ENCODE results near the gene ABCB10. TPM values are rescaled to one million over a fixed set of nuclear protein-coding genes. Genes with fewer than 3 reads are reported as not detected.
"Not testable (repeated sequence)": the region's sequence is repeated elsewhere in the genome, so short reads cannot be mapped to it uniquely, and the experiment has no call there.

The ABCB10 gene
- 14.9 and 18.3 TPM in 2 replicates for total RNA-seq (2014; rRNA removed; shearing (Covaris generic))

DNA sequence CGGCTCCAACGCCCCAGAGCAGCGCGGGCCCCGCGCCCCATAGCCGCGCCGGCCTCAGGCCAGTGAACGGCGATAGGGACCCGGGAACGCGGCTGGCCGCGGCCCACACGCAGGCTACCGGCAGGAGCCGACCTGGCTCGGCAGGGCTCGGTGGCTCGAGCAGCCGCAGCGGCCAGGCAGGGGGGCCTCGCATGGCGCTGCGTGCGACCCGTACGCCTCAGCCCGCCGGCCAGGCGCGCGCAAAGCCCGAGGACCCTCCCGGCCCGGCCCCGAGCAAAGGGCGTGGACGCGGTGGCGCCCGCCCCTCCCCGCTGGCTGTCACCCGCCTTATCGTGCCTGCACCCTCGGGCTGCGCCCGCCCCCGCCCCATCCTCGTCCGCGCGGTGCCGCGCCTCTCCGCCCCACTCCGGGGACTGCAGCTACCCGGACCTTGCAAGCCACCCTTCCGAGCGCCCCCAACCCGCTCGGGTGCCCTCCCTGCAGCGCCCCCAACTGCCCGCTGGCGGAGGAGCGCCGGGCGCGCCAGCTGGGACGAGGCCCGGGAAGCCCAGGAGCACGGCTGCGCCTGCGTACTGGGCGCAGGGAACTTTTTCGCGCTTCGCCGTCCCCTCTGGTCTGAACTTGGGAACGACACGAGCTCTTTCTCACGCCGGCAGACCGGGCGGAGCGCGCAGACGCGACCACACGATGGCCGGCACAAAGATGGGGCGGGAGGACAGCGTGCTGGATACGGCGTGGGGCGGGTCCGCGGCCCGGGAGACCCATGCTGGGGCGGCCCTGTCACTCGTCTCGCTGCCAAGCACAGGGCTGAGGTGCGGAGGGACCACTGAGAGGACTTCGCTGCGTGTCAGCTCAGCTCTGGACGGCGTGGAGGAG, at the start of gene ABCB10:
Gene ABCB10 (minus strand): TSS at position 248 of the 876 bp plus-strand sequence. CDS start 55 bp downstream, at position 193.
- Histone ChIP-seq H3K36me3 (no peaks in the 10 kb centered on the region), H3K27ac (no peak within 1 kb of the TSS), H3K9me3 (replicated peaks) (no peaks in the 10 kb centered on the region), H3K27me3 (no peaks in the 10 kb centered on the region), H3K4me3 (peak within 1 kb of the TSS; percentile 78), H3K4me1 (peaks cover 7% of the 10 kb centered on the region; the same call in 1 of the 2 replicates)
- DNase-seq = peak; percentile 97 to 98

DNA sequence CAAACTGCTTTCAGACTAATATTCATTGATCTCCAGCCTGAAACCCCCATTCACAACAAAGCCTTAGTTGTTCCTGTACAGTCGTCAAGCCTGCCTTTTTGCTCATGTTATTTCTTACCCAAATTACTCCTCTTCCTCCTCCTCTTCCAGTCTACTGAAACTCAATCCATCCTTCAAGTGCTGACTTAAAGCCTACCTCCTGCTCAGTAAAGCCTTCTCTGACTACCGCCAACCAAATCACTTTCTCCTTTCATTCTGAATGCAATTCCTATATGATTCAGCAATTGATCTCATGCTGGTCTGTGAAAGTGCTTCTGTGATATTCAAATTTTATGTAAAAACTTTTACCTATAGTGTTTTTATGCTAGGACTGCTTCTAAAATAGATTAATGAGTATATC, 48.9 kb upstream of the ABCB10 start:
- no peak overlapping the region for H3K27ac ChIP-seq
- no peak overlapping the region for H3K4me3 ChIP-seq
- no peak for DNase-seq
- no peaks in the 10 kb centered on the region for H3K4me1 ChIP-seq
- H3K9me3 ChIP-seq (replicated peaks) = no peaks in the 10 kb centered on the region
- no peaks in the 10 kb centered on the region for H3K27me3 ChIP-seq
- peaks cover 36% of the 10 kb centered on the region for H3K36me3 ChIP-seq

DNA sequence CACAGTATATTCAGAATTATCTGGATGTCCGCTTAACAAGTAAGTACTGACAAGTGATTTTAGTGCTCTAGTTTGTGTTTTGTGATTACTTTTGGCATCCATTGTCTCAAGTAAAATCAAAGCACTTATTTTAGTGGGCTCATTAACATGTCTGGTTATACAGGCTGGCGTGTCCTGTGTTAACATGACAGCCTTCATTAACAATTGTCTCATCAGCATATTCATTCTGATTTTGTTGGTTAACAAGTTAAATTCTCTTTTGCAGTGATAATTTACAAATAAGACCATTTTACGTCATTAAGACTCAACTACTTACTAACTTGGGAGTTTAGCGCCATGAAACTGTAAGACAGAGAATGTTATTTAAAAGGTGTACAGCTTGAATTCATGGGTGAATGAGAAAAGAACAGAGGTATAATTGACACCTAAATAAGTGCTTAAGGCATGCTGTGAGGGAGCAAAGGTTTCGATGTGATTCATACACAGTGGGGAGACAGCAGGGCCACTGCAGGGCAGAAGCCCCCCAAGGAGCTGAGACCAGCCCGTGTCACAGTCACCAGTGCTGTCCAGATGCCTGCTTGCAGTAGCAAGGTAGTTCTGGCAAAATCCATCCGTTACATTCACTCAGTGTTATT, 45.0 kb upstream of the ABCB10 start:
- Histone ChIP-seq H3K36me3 (peaks cover 51% of the 10 kb centered on the region), H3K27ac (no peak overlapping the region), H3K4me3 (no peak overlapping the region), H3K4me1 (no peaks in the 10 kb centered on the region), H3K27me3 (no peaks in the 10 kb centered on the region), H3K9me3 (replicated peaks) (no peaks in the 10 kb centered on the region)
- no peak for DNase-seq

DNA sequence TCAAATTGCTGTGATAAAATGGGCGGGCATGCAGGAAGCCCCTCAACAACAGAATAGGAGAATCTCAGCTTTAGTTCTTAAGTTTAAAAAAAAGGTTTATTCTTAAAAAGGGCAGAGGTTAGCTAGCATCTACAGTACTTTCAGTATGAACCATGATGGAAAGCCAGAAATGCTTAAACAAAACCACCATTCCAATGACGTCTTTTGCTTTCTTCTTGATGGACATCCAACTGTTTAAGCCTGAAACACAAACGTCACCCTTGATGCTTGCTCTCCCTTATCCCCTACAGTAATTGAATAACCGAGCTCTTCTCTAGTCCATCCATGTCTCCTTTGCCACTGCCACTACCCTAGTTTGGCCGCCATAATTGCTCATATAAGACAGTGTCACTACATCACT, 41.7 kb upstream of the ABCB10 start:
- peaks cover 49% of the 10 kb centered on the region for H3K36me3 ChIP-seq
- no peak overlapping the region for H3K4me3 ChIP-seq
- H3K9me3 ChIP-seq (replicated peaks) = no peaks in the 10 kb centered on the region
- no peaks in the 10 kb centered on the region for H3K4me1 ChIP-seq
- no peak for DNase-seq
- no peak overlapping the region for H3K27ac ChIP-seq
- no peaks in the 10 kb centered on the region for H3K27me3 ChIP-seq

DNA sequence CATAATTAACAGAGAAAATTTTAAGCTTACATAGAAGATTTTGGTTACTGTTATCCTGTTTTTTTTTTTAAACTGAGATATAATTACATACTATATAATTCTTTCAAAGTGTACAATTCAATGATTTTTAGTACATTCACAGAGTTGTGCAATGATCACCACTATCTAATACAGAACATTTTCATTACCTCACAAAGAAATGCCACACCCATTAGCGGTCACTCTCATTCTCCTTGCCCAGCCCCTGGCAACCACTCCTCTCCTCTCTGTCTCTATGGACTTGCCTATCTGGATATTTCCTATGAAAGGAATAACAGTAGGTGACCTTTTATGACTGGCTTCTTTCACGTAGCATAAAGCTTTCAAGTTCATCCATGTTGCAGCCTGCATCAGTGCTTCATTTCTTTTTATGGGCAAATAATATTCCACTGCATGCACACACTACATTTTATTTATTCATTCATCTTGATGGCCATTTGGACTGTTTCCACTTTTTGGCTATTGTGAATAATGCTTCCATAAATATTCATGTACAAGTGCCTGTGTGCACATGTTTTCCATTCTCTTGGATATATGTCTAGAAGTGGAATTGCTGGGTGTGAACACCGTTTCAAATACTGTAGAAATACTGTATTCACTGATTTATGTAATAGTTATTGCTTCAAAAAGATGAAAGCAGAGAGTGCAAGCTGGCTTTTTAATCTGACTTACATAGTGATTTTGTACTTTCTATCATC, 40.9 kb upstream of the ABCB10 start:
- no peaks in the 10 kb centered on the region for H3K4me1 ChIP-seq
- peaks cover 49% of the 10 kb centered on the region for H3K36me3 ChIP-seq
- no peaks in the 10 kb centered on the region for H3K9me3 ChIP-seq (replicated peaks)
- DNase-seq = no peak
- H3K27me3 ChIP-seq = no peaks in the 10 kb centered on the region
- no peak overlapping the region for H3K27ac ChIP-seq
- no peak overlapping the region for H3K4me3 ChIP-seq

DNA sequence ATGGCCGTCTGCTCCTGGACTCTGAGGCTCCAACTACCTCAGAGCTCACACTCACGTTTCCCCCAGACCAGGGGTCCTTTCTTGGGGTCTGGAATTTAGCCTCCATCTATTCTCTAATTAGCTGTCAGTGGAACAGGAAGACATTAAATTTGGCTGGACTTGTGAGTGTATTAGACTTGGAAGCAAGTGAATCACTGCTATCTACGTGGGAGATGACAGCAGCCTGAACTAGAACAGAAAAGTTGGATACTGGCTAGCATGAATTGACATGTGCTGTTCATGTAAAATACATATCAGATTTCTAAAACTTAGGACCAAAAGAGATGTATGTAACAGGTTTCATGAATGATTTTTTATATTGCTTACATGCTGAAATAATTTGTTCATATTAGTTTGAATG, 39.4 kb upstream of the ABCB10 start:
- Histone ChIP-seq H3K4me3 (no peak overlapping the region), H3K27me3 (no peaks in the 10 kb centered on the region), H3K27ac (no peak overlapping the region), H3K9me3 (replicated peaks) (no peaks in the 10 kb centered on the region), H3K4me1 (no peaks in the 10 kb centered on the region), H3K36me3 (peaks cover 41% of the 10 kb centered on the region)
- no peak for DNase-seq

DNA sequence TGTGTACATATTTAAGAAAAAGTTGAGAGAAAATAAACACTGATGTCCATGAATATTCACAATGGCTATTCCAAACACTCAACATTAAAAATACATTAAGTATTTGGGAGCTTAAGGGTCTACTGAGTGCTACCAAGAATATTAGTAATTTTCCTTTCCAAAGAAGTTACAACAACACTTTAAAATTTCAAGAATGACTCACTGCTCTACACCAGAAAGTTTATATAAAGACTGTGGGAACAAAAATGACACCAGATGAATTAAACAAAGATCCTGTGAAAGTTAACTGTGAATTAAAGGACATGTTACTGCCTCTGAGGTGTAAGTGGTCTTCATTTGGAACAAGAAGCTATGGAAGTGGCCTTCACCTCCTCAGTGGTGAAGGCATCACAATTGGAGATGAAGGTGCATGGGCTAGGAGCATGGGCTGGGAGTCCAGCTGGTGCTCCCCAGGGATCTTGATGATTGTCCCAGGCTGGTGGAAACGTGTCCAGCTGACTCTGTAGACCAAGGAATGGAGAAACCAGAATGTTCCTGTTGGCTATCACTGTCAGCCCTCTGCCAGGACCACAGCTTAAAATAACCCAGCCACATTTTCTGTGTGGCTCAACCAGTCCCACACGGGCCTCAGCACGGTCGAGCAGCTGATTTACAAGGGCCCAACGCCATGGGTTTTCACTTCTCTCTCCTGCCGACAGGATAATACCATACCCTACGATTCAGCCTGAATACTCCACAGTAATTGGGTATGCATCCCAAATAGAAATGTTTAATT, 38.6 kb upstream of the ABCB10 start:
- H3K27ac ChIP-seq = no peak overlapping the region

DNA sequence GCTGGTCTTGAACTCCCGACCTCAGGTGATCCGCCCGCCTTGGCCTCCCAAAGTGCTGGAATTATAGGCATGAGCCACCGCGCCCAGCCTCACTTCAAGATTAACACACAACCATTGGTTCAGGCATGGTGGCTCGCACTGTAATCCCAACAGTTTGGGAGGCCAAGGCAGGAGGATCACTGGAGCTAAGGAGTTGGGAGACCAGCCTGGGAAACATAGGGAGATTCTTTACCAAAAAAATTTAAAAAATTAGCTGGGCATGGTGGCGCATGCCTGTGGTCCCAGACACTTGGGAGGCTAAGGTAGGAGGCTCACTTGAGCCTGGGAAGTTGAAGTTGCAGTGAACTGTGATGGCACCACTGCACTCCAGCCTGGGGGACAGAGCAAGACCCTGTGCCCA, 37.4 kb upstream of the ABCB10 start:
- H3K9me3 ChIP-seq (replicated peaks); DNase-seq; H3K27me3 ChIP-seq; H3K4me1 ChIP-seq; H3K27ac ChIP-seq; H3K4me3 ChIP-seq: not testable (repeated sequence)
- H3K36me3 ChIP-seq = peaks cover 28% of the 10 kb centered on the region

More for the DNA sequence above, 38.6 kb upstream of the ABCB10 start:
- no peak overlapping the region for H3K4me3 ChIP-seq
- H3K9me3 ChIP-seq (replicated peaks) = no peaks in the 10 kb centered on the region
- no peak for DNase-seq
- H3K36me3 ChIP-seq = peaks cover 40% of the 10 kb centered on the region
- H3K4me1 ChIP-seq = no peaks in the 10 kb centered on the region
- no peaks in the 10 kb centered on the region for H3K27me3 ChIP-seq

DNA sequence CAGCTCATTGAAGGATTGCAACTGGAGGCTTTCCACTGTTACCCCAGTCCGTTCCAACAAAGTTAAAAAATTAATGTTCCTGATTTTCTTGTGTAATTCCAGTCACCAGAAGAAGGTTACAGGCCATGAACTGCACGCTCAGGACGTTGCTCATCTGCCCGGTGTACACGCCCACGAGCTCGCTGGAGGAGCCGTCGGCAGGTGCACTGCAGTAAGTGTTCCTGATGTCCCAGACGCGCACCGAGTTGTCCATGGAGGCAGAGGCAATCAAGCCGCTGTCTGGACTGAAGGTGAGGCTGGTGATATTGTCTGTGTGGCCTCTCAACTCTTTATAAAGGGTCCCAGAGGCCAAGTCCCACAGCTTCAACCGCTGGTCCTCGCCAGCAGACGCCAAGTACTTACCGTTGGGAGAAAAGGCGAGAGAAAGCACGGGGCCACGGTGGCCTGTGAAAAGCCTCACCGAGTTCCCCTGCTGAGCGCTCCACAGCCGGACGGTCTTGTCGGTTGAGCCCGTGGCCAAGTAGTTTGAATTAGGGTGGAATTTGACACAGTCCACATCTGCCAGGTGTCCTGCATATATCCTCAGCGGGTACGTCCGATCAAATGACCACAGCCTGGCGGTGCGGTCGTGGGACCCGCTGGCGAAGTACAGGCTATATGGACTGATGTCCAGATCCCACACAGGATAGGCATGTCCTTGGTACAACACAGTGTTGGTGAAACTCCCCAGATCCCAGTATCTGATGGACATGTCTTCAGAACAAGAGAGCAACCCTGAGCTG, 35.9 kb upstream of the ABCB10 start:
- peaks cover 15% of the 10 kb centered on the region for H3K36me3 ChIP-seq
- no peak overlapping the region for H3K4me3 ChIP-seq
- H3K27me3 ChIP-seq = no peaks in the 10 kb centered on the region
- H3K27ac ChIP-seq = no peak overlapping the region
- no peak for DNase-seq
- no peaks in the 10 kb centered on the region for H3K9me3 ChIP-seq (replicated peaks)
- no peaks in the 10 kb centered on the region for H3K4me1 ChIP-seq

DNA sequence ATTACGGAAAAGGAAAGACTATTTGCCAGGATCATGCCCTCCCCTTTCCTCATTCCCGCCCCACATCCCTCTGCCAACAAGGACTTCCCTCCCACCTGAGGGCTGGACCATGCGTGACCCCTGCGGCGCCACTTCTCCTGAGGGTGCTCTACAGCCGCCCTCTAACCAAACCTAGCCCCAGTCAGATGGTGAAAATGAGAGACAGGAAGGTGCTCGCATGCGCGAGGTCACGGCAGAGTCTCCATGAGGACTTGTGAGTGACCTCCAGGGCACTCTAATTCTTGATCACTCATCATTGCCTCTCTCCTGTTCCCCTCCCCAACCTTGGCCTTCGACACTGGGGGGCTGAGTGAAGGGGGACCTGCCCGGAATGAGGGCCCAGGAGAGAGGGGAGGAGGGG, 35.3 kb upstream of the ABCB10 start:
- no peak overlapping the region for H3K4me3 ChIP-seq
- H3K27ac ChIP-seq = no peak overlapping the region
- H3K9me3 ChIP-seq (replicated peaks) = no peaks in the 10 kb centered on the region
- no peak for DNase-seq
- H3K27me3 ChIP-seq = no peaks in the 10 kb centered on the region
- peaks cover 15% of the 10 kb centered on the region for H3K36me3 ChIP-seq
- no peaks in the 10 kb centered on the region for H3K4me1 ChIP-seq

DNA sequence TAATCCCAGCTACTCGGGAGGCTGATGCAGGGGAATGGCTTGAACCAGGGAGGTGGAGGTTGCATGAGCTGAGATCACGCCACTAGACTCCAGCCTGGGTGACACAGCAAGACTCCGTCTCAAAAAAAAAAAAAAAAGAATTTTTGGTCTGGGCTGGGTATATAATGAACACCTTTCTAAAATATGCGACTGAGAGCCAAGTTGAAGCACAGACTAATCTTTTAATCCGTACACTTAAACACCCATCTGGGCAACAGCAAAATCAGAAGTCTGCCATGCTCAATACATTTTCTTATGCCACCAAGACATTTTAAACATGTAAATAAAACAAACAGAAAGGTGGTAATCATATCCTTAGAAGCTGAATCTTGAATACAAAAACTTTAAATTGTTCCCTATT, 31.6 kb upstream of the ABCB10 start:
- H3K4me1 ChIP-seq = no peaks in the 10 kb centered on the region
- no peaks in the 10 kb centered on the region for H3K9me3 ChIP-seq (replicated peaks)
- no peak overlapping the region for H3K27ac ChIP-seq
- no peak for DNase-seq
- H3K4me3 ChIP-seq = no peak overlapping the region
- peaks cover 8% of the 10 kb centered on the region for H3K36me3 ChIP-seq
- H3K27me3 ChIP-seq = no peaks in the 10 kb centered on the region

DNA sequence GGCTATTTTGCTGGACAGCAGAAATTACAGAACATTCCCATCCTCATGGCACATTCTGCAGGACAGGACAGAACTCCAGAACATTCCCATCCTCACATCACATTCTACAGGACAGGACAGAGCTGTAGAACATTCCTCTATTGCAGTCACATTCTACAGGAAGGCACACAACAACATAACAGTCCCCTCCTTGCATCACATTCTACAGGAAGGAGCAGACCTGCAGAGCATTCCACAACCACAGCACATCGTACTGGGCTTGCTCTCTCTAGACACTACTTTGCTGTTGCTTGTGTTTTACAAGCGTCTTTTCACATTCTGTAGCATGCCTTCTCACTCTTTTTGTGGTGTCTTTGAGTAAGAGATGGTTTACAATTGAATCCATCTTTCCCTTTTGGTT, 26.8 kb upstream of the ABCB10 start:
- Histone ChIP-seq H3K4me1 (no peaks in the 10 kb centered on the region), H3K27me3 (no peaks in the 10 kb centered on the region), H3K36me3 (no peaks in the 10 kb centered on the region), H3K27ac (no peak overlapping the region), H3K9me3 (replicated peaks) (no peaks in the 10 kb centered on the region), H3K4me3 (no peak overlapping the region)
- no peak for DNase-seq

DNA sequence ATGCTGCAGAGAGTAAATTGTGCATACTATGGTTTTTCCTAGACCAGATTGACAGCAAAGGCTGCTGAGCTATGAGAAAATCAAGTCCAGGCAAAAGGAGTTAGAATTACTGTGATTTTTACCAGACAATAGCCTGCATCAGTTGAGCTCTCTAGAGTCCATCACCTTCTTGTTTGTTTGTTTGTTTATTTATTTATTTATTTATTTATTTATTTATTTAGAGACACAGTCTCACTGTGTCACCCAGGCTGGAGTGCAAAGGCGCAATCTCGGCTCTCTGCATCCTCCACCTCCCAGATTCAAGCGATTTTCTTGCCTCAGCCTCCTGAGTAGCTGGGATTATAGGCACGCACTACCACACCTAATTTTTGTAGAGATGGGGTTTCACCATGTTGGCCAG, 24.2 kb upstream of the ABCB10 start:
- no peaks in the 10 kb centered on the region; the same call in 1 of the 2 replicates for H3K4me1 ChIP-seq
- H3K36me3 ChIP-seq = no peaks in the 10 kb centered on the region
- no peaks in the 10 kb centered on the region for H3K27me3 ChIP-seq
- H3K9me3 ChIP-seq (replicated peaks) = no peaks in the 10 kb centered on the region
- H3K27ac ChIP-seq = no peak overlapping the region
- no peak overlapping the region for H3K4me3 ChIP-seq
- no peak for DNase-seq
